ENCODE results near the gene CIAO2B.

DNA sequence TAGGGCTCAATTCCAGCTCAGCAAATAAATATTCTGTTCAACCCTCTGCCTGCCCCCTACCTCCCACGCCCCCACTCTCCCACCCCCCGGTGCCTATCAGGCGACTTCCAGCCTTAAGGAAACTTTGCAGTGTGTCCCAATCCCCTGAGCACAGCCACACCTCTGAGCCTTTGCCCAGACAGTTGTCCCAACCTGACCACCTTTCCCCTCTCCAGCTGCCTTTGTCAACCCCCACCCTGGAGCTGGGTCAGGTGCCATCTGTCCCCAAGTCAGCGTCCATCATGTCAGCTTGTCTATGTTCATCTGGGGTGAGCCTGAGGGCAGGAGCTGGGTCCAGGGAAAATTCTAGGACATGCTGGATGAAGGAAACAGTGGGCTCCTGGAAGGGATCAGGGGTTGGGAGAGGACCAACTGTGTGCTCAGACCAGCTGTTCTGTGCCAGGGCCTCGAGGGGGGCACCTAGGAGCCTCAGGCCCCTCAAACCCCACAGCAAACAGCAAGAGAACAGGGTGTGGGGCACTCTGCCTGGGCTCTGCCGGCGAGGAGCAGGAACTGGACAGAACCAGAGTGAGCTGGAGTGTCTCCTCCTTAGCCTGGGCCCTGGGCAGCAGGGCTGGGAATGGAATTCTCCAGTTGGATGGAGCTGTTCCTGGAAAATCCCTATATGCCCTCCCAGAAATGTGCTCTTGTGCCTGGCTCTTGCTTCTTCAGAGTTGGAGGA lies 33.3 kb downstream of the CIAO2B start:
- TF ChIP-seq, protein P1, sequence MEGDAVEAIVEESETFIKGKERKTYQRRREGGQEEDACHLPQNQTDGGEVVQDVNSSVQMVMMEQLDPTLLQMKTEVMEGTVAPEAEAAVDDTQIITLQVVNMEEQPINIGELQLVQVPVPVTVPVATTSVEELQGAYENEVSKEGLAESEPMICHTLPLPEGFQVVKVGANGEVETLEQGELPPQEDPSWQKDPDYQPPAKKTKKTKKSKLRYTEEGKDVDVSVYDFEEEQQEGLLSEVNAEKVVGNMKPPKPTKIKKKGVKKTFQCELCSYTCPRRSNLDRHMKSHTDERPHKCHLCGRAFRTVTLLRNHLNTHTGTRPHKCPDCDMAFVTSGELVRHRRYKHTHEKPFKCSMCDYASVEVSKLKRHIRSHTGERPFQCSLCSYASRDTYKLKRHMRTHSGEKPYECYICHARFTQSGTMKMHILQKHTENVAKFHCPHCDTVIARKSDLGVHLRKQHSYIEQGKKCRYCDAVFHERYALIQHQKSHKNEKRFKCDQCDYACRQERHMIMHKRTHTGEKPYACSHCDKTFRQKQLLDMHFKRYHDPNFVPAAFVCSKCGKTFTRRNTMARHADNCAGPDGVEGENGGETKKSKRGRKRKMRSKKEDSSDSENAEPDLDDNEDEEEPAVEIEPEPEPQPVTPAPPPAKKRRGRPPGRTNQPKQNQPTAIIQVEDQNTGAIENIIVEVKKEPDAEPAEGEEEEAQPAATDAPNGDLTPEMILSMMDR (conservative IDR thresholded peaks at IDR 0.05; ENCODE audit: low read length) = no peak
- TF ChIP-seq EZH2phosphoT487 (IDR thresholded peaks at IDR 0.05; ENCODE audit: borderline replicate concordance) = no peak
